DMS114 treated with DMSO at 0.1 percent for 48 hours (cell line): ENCODE results near the gene CD93.

ENCODE experiments used
- DNase-seq: peaks from one replicate; lab custom pipeline; 2025; ENCODE audit not compliant: unreplicated experiment; lab: John Stamatoyannopoulos, UW

Gene CD93, protein sequence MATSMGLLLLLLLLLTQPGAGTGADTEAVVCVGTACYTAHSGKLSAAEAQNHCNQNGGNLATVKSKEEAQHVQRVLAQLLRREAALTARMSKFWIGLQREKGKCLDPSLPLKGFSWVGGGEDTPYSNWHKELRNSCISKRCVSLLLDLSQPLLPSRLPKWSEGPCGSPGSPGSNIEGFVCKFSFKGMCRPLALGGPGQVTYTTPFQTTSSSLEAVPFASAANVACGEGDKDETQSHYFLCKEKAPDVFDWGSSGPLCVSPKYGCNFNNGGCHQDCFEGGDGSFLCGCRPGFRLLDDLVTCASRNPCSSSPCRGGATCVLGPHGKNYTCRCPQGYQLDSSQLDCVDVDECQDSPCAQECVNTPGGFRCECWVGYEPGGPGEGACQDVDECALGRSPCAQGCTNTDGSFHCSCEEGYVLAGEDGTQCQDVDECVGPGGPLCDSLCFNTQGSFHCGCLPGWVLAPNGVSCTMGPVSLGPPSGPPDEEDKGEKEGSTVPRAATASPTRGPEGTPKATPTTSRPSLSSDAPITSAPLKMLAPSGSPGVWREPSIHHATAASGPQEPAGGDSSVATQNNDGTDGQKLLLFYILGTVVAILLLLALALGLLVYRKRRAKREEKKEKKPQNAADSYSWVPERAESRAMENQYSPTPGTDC

DNA sequence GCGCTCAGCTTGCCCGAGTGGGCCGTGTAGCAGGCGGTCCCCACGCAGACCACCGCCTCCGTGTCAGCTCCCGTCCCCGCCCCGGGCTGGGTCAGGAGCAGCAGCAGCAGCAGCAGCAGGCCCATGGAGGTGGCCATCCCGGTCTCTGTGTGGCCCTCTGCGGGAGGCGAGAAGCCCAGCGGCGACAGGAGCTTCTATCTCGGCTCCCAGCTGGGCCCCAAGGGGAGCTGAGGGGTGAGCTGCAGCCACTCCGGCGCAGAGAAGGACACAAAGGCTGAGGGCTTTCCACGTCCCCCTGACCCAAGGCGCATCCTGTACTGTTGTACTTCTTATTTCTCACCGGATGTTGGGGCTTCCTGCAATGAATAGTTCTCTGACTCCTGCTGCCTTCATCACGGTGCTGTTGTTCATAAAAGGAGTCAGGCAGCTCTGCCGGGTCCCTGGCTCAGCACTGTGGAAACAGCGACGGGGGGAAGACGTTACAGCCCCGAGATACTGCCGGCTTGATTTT is at the start of gene CD93:
Gene CD93, minus strand, starts transcription at position 269 of the 511 bp plus-strand sequence. Its CDS starts 132 bp downstream, at position 137.
- DNase-seq: no peak

DNA sequence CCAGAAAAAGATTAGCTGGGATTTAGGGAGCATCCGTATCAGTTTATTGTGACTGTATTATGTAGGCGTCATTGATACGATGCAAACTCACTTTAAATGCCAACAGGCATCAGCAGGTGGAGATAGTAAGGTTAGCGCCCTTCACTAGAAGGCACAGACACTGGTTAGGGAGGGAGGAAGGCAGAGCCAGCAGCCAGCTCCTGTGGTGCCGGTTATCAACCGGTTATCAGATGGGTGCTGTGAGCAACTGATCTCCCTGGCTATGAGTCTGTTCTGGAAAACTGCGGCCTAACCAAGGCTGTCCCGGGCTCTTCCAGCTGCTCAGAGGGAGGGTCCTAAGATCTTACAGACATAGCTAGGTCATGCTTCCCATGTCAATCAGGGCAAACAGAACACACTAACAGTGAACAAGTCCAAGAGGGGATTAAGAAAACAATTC is 47.5 kb upstream of the CD93 start:
- DNase-seq: no peak

DNA sequence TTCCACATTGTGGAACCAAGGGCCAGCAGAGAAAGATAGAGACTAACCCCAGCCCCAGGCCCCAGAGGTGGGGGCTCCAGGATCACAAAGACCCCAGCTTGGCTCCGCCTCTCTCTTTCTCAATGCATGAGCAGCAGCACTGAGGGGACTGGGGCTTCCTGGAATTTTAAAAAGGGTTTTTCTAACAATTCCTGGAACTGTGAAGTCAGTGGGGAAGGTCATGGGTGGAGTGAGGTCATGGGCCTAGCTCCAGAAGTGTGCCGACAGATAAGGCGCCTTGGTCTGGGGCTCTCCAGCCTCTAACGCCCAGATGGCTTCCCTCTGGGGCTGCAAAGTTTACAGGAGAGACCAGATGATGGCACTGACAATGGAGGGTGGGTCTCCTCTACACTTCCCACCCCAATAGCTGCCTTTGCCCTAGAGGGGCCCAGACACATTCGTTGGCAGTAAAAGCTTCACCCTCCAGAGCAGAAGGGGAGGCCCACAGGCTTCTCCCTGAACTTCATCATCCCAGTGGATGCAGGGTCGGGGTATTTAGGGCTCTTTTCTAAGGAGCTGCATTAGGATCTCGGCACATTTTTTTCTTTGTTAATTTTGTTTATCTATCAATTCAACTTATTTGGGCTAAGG is 46.9 kb upstream of the CD93 start:
- no peak for DNase-seq

DNA sequence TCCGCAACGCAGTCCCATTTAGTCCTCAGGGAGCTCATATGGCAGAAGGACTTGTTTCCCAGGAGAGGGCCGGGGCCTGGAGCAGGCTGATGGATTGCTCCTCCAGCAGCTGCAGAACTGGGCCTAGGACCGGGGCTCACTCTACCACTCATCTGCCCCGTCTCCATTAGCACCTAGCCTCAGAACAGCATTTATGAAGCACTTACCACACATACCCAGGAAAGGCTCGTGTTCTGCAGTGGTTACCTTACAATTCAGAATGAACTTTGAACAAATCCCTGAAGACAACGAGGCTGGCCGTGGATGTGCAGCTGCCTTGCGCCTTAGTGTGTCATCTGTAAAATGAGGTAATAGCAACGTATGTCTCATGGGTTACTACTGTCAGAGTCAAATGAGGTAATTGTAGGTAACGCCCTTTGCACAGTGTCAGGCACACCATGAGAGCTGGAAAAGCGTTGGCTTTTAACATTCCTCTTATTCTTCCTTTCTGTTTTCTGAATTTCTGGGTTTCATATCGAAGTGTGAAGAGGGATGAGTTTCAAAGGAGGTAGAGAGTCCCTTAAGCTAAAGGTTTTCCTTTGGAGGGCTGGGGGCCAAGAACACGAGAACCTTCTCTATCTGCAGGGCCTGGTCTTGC is 46.3 kb upstream of the CD93 start:
- DNase-seq: no peak

DNA sequence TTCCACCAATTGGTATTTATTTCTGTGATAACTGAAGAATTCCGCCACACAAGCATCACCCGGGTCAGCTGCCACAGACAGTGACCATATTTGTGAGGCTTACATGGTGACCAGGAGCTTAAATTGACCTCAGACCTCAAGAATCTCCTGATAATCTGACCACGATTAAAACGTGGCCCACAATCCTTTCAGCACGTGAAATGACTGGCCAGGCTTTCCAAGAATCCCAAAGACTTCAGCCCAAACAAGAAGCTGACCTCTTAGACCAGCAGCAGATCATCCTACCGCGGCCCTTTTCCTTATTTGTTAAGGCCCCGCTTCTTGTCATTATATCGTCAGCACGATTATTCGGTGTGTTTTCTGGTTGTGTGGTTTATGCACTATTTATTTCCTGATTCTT is 45.6 kb upstream of the CD93 start:
- no peak for DNase-seq

DNA sequence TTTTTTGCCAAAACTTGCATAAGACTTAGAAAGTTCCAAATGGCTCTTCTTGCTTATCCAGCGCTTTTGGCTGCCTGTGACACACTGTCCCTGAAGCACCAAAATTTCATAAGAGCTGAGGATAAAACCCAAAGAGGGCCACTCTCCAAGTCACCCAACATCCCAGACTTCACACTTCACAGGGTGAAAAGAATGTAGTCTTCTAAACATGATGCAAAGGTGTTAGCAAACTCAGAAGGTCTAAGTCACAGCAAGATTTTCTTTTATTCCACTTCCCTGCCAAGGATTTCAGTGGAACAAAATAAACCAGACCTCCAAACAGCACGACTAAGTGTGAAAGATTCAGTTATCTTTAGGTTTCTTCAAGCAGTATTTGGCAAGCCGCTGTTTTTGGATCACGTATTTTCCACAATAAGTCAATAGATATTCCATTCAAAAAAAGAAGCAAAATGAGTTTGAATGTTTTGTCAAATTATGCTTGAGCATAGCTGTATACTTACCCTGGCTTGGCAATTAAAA is 44.6 kb upstream of the CD93 start:
- DNase-seq: no peak

DNA sequence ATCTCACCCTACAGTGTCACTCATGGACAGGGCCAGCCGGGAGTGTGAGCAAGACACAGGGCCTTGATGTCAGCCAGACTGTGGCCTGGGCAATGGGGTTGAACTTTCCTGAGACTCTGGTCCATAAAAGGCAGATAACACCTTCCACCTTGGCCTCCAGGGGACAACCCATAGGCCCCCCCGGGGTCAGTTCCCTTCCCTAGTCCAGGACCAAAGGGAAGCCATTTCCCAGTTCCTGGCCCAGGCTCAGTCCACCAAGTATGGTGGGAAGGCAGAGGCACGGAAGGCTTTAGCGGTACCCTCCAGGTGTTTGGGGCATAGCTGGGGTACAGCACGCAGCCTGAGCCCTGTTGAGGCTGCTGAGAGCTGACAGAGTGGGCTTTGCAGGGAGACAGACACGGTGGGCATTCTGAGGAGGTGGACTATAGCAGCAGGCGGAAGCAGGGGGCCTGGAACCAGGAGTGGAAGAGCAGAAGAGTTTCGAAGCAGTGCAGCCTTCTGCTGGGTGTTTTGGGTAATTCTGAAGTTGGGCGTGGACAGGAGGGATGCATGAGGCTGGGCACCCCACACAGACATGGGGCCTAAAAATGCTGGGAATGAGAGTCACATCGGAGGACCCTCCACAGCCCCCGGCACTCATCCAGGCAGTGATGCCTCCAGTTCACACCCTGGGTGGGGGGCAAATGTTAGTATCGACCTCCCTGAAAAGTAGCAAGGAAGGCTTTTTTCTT is 43.9 kb upstream of the CD93 start:
- DNase-seq: no peak

DNA sequence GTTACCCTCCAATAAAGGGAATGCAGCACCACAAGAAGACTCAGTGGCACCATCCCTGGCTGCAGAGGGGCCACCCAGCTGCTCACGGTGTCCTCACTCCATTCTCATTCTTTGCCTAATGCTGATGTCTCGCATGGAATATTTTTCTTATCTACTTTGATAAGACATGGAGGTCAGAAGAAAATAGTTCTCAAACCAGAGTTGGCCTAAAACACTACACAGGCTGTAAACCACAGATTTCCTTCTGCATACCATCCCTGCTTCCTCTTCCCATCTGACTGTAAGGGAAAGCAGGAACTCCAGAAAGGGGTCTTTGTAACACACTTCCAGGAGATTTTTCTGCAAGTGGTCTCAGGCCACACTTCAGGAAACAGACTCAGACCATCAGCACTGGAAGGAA is 43.1 kb upstream of the CD93 start:
- no peak for DNase-seq

DNA sequence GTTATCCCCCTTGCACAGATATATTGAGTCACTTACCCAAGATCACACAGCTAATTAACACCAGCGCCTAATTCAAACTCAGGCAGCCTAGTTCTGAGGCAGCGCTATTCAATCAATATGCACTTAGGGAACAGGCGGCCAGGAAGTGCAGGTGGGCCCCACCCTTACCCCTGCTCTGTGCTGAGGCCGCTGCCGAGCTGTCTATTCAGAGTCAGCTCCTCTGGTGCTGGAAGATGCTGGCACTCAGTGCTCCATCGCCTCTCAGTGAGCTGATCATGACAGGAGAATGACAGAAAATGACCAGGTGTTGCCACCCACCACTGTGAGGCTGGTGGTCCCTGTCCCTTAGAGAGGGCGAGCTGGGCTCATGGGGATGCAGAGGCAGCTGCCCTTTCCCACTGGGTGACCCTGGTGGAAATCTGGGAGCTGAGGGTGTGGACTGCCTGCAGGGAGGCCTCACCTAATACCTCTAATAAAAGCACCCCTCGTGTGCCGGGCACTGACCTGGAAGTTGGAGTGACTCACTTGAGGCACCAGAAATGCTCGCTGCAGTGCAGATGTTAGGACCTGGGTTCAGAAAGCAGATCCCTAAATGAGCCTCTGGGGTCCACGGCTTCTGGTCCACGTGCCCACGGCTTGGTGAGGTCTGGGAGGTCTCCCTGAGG is 42.5 kb upstream of the CD93 start:
- DNase-seq: no peak

DNA sequence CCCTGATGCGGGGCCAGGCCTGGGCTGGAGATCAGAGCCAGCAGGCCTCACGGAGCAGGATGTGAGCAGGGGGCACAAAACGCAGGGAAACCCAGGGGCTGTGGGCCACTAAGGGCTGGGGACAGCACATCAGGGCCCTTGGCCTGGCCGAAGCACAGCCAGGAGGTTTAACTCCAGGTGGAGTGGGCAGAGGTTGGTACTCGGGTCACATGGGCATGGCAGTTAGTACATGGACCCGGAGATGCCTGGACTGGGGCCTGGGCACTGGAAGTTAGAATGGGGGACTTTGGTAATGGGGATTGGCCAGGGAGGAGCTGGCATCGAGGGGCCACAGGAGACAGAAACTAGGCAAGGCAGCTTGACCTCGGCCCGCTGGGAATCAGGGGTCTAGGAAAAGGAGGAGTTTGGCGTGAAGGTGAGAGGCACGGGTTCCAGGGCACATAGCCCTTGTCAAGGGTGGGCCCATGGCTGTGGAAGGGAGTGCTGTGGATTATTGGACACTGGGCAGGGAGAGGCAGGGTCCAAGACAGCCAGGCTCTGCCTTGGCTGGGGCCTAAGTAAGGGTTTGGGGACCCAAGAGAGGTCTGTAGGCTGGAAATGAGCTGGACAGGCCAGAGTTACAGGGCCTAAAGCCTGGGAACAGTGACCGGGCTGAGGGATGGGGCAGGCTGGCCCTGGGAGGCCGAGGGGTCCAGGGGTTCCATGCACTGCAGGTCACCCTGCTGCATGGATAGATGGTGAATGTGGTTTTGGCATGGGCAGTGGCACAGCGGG is 41.6 kb upstream of the CD93 start:
- no peak for DNase-seq

DNA sequence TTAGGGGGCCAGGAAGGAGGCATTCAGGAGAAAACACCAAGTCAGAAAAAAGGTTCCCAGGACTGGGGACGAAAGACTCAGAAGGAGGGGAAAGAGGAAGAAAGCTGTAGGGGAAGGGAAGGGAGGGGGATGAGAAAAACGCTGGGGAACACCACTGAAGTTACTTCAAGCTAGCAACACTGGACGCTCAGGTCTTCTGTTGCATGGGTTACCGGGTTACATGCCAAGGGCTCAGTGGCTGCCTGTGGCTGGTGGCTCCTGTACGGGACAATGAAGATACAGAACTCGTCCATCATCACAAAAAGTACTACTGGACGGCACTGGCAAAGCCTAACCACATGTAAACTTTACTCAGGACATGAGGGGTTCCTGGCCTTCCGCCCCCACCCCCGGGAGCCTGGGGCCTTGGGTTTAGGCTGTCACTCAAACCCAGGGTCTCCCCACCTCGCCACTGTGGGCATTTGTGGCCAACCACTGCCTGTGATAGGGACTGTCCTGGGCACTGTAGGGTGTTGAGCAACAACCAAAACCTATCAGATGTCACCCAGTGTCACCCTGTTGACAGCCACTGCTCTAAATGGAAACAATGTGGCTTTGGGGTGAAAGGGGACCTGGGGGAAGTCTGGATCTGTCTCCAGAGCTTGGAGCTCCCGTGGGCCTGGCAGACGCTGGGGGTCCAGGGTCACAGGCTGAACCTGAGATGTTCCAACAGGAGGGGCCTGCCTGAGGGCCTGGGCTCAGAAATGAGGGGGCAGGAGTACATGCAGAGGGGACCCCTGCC is 40.3 kb upstream of the CD93 start:
- no peak for DNase-seq

DNA sequence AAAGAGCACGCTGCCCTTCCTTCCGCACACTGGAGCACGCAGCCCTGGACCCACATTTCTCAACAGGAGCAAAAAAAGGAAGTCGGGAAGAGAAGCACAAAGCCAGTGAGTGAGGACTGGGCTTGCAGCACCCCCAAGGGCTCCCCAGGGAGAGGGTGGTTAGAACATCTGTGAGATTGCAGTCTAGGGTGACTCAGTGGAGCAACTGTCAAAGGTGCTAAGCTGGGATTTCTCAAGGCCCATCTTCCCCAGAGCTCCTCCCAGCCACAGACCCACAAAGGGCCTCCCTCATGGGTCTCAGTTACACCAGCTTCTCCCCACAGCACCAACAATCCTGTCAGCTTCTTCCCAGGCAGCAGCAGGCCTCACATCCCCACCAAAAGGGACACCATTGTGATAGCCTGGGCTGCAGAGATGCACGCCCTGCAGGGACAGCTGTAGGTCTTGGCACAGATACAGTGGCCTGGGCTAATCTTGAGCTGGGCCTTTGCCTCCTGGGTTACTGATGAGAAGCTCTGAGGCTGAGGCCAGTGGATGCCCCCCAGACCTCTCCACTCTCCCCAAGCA is 39.6 kb upstream of the CD93 start:
- DNase-seq: no peak

DNA sequence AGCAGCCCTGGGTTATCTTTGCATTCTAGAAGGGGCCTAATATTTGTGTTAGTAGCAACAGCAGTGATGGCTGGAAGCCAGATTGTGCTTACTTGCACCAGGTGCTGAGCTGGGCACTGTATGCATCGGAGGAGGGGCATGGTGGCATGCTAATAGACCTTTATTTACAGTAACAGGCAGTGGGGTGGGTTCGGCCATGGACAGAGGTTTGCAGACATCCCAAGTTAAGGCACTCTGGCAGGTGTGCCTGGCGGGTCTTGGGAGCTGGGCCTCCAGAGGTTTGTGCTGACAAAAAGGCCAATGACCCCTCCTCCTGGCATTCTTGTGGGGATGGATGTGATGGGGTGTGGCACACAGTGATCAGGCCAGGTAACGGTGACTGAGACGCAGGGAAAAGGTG is 39.0 kb upstream of the CD93 start:
- no peak for DNase-seq

DNA sequence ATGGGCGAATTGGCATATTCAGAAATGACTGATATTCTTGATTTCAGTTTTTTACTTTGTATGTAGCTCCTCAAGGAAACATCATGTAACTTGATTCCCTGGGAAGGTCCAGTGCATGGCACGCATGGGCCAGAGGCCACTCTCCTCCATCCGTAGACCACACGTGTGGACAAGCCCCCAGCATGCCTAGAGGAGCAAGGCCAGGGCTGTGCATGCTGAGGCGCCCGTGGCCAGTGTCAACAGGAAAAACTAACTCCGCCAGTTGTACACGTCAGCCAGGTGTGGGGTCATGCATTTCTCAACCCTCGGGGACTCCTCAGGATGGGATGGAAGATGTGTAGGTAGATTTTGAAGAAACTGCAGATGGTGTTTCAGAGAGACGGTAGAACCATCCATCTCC is 37.8 kb upstream of the CD93 start:
- DNase-seq: no peak

DNA sequence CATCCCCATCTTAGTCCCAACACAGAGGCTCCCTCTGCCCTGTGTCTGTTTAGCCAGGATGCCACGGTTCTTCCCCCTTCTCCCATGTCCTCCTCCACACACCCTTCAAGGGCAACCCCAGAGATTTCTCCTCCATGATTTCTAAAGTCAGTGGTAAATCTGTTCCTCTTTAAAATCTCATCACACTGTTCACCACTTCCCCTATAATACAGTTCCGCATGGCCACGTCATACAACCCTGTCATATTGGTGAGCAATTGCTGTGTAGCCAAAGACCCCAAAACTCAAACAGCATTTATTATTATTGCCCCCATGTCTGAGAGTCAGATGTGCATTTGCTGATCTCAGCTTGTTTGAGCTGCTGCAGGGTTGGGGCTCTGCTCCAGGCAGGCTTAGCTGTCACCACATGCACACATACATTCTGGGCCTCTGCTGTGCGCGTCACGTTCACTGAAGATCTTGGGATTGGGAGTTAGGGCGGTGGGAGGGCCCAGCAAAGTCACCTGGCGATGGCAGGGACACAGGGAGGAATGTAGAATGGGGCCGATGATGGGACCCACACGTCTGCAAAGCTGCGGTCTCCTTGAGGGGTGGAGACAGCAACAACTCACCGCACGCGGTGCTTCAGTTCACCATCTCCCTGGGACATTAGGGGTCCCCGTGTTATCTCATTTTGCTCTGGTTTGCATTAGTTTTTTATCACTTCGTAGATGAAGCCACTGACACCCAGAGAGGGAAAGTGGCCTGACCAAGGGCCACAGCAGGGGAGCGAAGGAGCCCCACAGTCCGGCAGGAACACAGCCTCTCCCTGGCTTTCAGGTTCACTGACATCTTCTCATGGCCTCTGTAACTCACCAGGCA is 36.9 kb upstream of the CD93 start:
- no peak for DNase-seq

DNA sequence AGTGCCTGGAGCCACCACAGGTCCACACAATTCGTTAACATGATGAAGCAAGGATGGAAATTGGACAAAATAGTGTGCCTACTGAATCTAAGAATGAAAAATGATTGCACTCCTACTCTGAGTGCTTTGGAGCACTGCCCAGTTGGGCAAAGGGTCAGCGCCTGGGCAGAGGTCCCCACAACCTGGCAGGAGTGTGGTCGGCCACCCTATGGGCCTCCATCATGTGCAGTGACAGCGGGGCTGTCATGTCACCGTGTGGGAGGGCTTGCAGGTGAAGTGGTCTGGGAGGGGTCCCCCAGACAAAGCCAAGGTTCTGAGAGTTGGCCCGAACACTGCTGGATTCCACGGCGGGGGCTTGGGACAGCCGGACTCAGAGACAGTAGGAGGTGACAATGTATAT is 36.2 kb upstream of the CD93 start:
- no peak for DNase-seq

DNA sequence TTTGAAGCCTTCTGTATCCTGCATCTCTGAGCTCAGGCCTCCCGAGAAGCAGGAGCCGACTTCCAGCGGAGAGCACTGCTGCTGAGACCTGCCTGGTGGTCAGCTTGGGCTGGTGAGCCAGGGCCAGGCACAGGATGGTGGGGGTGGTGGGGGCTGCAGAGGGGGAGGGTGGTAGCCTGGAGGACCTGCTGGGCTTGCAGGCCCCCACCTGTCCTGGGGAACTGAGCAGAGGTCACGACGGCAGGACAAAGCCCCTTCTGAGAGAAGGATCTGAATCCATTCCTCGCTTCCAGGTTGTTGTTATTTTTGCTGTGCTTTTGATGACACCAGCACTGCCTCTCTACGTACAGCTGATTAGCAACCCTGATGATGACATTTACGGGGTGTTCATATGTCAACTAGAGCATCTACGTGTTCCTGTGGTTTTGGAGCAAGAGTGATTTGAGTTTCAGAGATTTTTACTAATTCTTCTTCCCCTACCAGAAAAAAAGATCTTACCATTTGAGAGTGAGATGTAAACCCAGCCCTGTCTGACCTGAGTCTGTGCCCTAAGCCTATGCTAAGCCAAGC is 35.7 kb upstream of the CD93 start:
- DNase-seq: no peak
